T-helper 17 cell (primary cell): ENCODE results near the gene MYO5B. TPM values are rescaled to one million over a fixed set of nuclear protein-coding genes. Genes with fewer than 3 reads are reported as not detected.

Experiments
- ATAC-seq: fragments of 150-1000 bp; cut with Tn5 transposase; 2 replicates; pipeline ENCODE4 v1.10.0; 2021; ENCODE audit warnings: mild to moderate bottlenecking, moderate library complexity
- DNase-seq, 3 donors: peaks; one replicate each; pipeline versions ENCODE4 v3.0.0 to v3.0.0-alpha.2; 2020 to 2021
- H3K9me3 ChIP-seq: one replicate; pipeline ENCODE4 v1.7.0; 2013; ENCODE audit warnings: low read length, mild to moderate bottlenecking; ENCODE audit not compliant: control insufficient read depth, poor library complexity, severe bottlenecking
- H3K27ac Mint-ChIP-seq: one replicate; pipeline ENCODE4 v1.8.0; 2022; ENCODE audit warnings: mild to moderate bottlenecking, moderate library complexity, mixed read lengths
- H3K27me3 Mint-ChIP-seq: one replicate; pipeline ENCODE4 v1.8.0; 2022; ENCODE audit warnings: mixed read lengths
- H3K36me3 Mint-ChIP-seq: one replicate; pipeline ENCODE4 v1.8.0; 2022; ENCODE audit warnings: low read depth, mixed read lengths
- H3K4me1 Mint-ChIP-seq: one replicate; pipeline ENCODE4 v1.8.0; 2022; ENCODE audit warnings: mild to moderate bottlenecking, mixed read lengths
- H3K4me3 Mint-ChIP-seq: one replicate; pipeline ENCODE4 v1.8.0; 2022; ENCODE audit warnings: mild to moderate bottlenecking, moderate library complexity, mixed read lengths
- total RNA-seq, 4 donors: library from RNA in 2 of 4; stranded (reverse) in 2 of 4; gene quantifications; one replicate each; pipeline ENCODE4 v1.2.3 and lab custom pipeline; 2022 to 2026

MYO5B gene
- total RNA-seq, 2 donors from 2014 or later, result 0.12 TPM; not detected in 1

DNA sequence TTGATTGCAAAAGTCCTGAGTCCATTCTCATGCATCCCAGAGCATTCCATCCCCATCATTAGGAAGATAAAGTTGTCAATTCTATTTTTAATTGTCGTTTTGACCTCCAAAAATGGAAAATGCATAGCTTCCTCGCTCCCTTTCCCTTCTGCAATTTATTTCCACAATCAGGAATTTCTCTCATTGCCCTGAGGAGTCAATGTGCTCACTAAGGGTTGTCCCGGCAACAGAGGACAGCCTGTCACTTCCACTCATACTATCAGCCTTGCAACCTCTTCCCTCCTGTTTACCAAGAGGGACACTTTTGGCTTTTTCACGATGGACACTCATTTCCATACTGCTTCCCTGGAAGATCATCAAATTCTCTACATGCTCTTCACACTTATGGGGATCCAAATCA is 164.8 kb downstream of the MYO5B start:
- no peak for DNase-seq
- Mint-ChIP-seq H3K36me3 (peaks cover 3% of the 10 kb centered on the region), H3K27me3 (peaks cover 68% of the 10 kb centered on the region), H3K27ac (no peak overlapping the region), H3K4me1 (no peaks in the 10 kb centered on the region), H3K4me3 (no peak overlapping the region)
- no peak for ATAC-seq
- no peaks in the 10 kb centered on the region for H3K9me3 ChIP-seq

DNA sequence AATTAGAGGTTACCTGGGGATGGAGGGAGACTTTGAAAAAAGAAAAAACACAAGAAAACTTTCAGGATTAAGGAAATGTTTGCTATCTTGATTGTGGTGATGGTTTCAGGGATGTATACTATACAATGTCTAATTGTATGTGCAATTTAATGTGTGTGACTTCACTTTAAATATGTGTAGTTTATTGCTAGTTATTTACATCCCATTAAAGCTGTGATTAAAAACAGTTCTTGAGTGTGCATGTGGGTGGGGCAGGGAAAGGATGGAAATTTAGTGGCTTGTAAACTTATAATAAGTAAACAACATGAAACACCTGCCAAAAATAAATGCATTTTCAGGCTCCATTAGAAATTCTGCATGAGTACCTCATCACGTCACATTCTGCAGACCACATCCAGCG is 167.0 kb downstream of the MYO5B start:
- Mint-ChIP-seq H3K4me3 (no peak overlapping the region), H3K27ac (no peak overlapping the region), H3K36me3 (peaks cover 2% of the 10 kb centered on the region), H3K27me3 (peaks cover 59% of the 10 kb centered on the region), H3K4me1 (no peaks in the 10 kb centered on the region)
- ATAC-seq, result no peak
- no peak for DNase-seq
- H3K9me3 ChIP-seq, result no peaks in the 10 kb centered on the region

DNA sequence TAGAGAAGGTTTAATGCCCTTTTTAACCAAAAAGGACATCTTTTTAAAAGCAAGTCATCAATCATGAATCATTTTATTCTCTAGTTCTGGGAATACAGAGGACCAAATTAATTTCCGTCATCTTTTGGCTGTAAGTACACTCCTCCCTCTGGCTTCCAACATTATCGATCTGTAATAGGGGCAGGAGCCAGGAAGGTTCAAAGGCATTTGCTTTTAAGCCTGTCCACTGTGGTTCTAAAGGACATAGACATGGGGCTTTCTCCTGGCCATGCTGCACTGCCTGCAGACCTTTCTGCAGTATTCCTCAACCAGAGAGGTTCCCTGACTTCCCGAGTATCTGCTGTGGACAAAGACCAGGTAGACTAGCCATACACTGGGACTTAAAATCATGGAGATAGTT is 170.5 kb downstream of the MYO5B start:
- Mint-ChIP-seq H3K4me1 (no peaks in the 10 kb centered on the region), H3K27ac (no peak overlapping the region), H3K36me3 (peaks cover 2% of the 10 kb centered on the region), H3K4me3 (no peak overlapping the region), H3K27me3 (peaks cover 73% of the 10 kb centered on the region)
- H3K9me3 ChIP-seq, result no peaks in the 10 kb centered on the region
- no peak for ATAC-seq
- DNase-seq, result no peak

DNA sequence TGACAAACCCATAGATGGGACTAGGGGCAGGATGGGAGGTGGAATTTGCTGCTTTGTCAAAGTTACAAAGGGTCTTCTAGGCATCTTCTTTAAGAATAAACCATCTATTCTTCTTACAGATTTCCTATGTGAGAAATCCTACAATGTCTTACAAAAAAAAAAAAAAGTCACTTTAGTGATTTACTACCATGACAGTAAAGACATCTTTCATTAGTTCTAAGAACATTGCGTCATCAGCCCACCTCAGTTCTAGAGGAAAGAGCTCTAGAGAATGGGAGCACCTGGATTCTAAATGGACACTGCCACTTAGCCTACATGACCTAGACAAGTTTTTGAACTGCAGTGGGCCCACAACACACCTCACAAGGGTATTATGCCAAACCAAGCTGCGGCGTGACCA is 172.0 kb downstream of the MYO5B start:
- no peak for DNase-seq
- no peaks in the 10 kb centered on the region for H3K4me1 Mint-ChIP-seq
- H3K27ac Mint-ChIP-seq, result no peak overlapping the region
- H3K9me3 ChIP-seq, result no peaks in the 10 kb centered on the region
- peaks cover 75% of the 10 kb centered on the region for H3K27me3 Mint-ChIP-seq
- no peak overlapping the region for H3K4me3 Mint-ChIP-seq
- no peak for ATAC-seq
- H3K36me3 Mint-ChIP-seq, result peaks cover 2% of the 10 kb centered on the region

DNA sequence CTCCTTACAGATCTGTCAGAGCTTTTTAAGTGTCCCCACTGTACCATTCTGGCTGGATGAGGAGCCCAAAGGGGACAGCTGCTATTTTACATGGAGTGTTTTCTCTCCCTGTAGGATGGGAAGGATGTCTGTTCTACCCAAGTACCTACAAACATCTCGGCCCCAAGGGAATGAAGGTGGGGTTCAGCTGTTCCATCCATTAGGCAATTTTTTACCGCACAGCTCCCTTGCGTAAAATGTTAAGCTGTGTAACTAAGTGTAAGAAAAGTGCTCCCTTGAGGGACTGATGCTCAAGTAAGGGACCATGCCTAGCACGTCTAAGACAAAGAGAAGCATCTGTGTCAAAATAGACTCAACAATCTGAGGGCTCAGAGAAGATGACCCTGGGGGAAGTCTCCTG is 180.3 kb downstream of the MYO5B start:
- Mint-ChIP-seq H3K4me3 (no peak overlapping the region), H3K27me3 (peaks cover 46% of the 10 kb centered on the region), H3K4me1 (peaks cover 3% of the 10 kb centered on the region), H3K27ac (no peak overlapping the region), H3K36me3 (no peaks in the 10 kb centered on the region)
- no peak for ATAC-seq
- no peaks in the 10 kb centered on the region for H3K9me3 ChIP-seq
- DNase-seq, result no peak

DNA sequence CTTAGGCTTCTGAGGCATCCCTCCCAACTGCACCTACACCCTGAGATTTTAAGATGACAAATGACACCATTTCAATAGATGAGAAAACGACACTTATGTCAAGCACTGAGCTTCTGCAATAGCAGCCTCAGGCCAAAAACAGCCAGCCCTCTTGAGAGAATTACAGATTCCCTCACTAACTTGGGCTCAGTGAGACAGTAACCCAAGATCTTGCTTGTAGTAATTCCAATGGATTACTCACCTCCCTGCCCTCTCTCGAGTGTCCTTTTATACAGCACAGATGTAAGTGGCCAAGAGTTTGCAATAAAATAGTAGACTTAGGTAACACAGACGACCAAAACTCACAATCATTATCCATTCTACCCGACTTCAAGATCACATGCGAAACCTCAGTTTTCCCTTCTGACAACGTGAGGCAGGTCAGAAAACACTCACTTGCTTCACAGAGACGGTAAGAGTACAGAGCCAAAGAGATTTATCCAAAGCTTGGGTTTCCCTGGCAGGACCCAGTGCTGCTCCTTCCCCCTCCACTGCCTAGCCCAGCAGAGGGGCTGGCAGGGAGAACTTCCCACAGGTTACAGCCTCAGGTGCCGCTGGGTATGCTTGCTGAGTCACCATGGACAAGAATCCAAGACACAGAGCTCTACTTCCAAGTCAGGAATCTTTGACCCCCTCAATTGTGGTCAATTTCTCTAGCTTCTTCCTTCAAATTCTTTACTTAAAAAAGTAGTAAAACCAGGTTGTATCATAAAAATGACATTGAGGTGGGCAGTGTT is 181.4 kb downstream of the MYO5B start:
- ATAC-seq (no peak), DNase-seq (no peak)
- H3K9me3 ChIP-seq, result no peaks in the 10 kb centered on the region
- H3K27me3 Mint-ChIP-seq, result peaks cover 36% of the 10 kb centered on the region
- no peak overlapping the region for H3K4me3 Mint-ChIP-seq
- peaks cover 4% of the 10 kb centered on the region for H3K4me1 Mint-ChIP-seq
- H3K36me3 Mint-ChIP-seq, result no peaks in the 10 kb centered on the region
- no peak overlapping the region for H3K27ac Mint-ChIP-seq

DNA sequence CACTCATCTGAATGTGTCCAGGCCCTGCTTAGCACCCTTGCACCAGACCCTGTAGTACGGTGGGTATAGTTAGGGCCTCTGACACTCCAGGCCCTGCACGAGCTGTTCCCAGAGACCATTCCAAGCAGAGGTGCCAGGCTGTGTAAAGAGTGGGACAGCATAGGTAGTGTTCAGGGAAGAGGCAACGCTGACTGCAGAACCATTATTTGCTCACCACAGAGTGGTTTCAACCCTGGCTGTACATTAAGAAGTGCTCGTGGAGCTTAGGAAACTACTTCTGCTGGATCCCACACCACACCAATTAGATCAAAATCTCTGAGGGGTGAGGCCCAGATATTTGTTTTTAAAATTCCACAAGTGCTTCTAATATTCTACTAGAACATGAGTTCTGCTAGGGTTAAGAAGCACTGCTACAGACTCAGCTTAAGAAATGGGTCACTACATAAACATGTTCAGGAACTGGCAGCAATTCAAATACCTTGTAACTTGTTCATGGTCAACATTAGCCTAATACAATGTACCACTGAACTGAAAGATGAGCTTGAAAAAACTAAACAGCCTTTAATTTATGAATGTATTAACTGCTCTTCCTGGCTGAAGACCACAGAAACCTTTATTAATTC is 183.0 kb downstream of the MYO5B start:
- H3K4me1 Mint-ChIP-seq, result peaks cover 4% of the 10 kb centered on the region
- no peak overlapping the region for H3K27ac Mint-ChIP-seq
- H3K36me3 Mint-ChIP-seq, result no peaks in the 10 kb centered on the region
- no peak overlapping the region for H3K4me3 Mint-ChIP-seq
- H3K9me3 ChIP-seq, result no peaks in the 10 kb centered on the region
- ATAC-seq (no peak), DNase-seq (no peak)
- peaks cover 30% of the 10 kb centered on the region for H3K27me3 Mint-ChIP-seq

DNA sequence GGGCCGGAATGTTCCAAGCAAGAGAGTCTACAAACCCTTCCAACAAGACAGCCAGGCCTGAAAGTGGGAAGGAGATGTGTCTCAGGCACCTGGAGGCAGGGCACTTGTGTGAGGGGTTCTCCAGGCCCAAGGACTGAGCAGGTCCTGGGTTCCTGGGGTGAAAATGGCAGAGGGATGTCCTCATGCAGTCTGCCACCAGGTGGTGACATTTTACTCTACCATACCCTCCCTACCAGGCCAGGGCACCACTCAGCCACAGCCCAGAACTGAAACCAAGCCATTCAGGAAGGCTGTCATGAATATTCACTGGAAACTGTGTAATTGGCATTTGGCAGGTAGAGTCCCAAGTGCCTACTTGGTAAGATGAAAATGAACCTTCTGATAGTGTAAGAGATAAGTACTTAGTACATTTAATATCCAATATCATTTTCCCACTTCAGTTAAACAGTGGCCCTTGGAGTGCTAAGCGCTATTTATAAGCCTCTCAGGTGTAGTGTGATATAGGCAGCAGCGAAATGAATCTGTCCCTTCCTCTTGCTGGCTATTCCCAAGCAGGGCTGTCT is 185.1 kb downstream of the MYO5B start:
- ATAC-seq (peak; percentile 77), DNase-seq (peak in 2 of 3 donors; percentile 5 to 9)
- H3K27me3 Mint-ChIP-seq, result peaks cover 27% of the 10 kb centered on the region
- H3K9me3 ChIP-seq, result no peaks in the 10 kb centered on the region
- no peaks in the 10 kb centered on the region for H3K36me3 Mint-ChIP-seq
- H3K27ac Mint-ChIP-seq, result no peak overlapping the region
- H3K4me1 Mint-ChIP-seq, result peaks cover 4% of the 10 kb centered on the region
- H3K4me3 Mint-ChIP-seq, result no peak overlapping the region

DNA sequence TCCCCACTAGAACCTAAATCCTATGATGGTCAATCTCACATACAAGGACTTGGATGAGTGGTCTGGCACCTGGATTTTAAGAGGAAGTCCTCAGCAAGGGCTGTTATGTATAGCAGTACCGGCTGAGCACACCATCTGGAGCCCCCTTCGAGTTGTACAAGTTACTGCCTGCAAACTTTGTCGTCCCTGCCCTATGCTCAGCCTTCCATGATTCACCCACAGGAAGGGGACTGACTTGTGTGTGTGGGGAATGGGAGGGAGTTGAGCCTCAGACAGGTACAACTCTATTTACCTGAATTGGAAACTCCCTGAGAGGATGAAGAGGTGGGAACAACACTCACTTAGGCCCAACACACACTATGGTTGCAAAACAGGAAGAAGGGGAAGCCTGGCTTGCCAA is 186.6 kb downstream of the MYO5B start:
- DNase-seq (no peak), ATAC-seq (no peak)
- no peak overlapping the region for H3K4me3 Mint-ChIP-seq
- H3K4me1 Mint-ChIP-seq, result peaks cover 4% of the 10 kb centered on the region
- peaks cover 35% of the 10 kb centered on the region for H3K27me3 Mint-ChIP-seq
- no peak overlapping the region for H3K27ac Mint-ChIP-seq
- H3K9me3 ChIP-seq, result no peaks in the 10 kb centered on the region
- no peaks in the 10 kb centered on the region for H3K36me3 Mint-ChIP-seq

DNA sequence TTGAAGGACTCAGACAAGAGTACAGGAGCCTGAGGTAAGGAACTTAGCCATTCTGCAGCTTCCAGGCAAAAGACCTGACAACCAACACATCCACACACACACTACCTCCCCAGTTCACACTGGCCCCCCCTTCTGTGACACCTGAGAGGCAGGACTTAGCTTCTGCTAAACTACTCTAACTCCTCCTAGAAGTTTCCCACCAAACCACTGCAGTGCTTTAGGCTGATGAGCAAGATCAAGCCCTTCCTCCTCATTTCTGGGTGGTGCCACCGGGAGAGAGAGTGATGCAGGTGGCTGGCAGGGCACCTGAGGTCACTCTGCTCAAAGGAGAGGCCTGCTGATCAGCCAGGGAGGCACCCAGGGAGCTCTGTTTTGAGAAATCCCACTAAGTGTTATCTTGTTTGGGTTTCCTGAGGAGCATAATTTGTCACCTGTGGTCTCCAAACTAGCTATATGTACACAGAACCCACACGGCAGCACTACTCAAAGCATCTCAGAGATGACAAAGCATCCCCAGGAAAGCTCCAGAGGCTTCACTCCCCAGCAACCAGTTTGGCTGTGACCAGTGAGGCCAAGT is 188.4 kb downstream of the MYO5B start:
- no peak overlapping the region for H3K27ac Mint-ChIP-seq
- peaks cover 4% of the 10 kb centered on the region for H3K4me1 Mint-ChIP-seq
- ATAC-seq (no peak), DNase-seq (no peak)
- H3K27me3 Mint-ChIP-seq, result peaks cover 37% of the 10 kb centered on the region
- H3K36me3 Mint-ChIP-seq, result peaks cover 3% of the 10 kb centered on the region
- H3K9me3 ChIP-seq, result no peaks in the 10 kb centered on the region
- no peak overlapping the region for H3K4me3 Mint-ChIP-seq

DNA sequence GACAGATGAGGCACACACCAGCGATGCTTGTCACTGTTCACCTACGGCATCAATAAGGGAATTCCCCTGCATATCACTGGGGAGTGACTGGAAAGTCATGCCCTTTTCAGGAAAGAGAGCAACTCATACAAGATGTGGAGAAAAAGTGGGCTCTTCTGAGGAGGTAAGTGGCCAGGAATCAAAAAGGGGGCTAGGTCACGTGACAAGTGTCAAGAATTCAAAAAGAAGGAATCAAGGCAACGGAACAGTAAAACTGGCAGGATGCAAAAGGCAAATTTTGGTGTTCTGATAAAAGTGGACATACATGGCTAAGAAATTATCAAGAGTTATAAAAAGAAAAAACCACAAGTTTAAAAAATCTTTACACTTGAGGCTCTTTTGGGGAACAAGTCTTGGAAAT is 190.9 kb downstream of the MYO5B start:
- no peak overlapping the region for H3K27ac Mint-ChIP-seq
- ATAC-seq, result no peak
- H3K9me3 ChIP-seq, result no peaks in the 10 kb centered on the region
- H3K27me3 Mint-ChIP-seq, result peaks cover 43% of the 10 kb centered on the region
- no peaks in the 10 kb centered on the region for H3K4me1 Mint-ChIP-seq
- H3K36me3 Mint-ChIP-seq, result peaks cover 3% of the 10 kb centered on the region
- H3K4me3 Mint-ChIP-seq, result no peak overlapping the region
- no peak for DNase-seq

DNA sequence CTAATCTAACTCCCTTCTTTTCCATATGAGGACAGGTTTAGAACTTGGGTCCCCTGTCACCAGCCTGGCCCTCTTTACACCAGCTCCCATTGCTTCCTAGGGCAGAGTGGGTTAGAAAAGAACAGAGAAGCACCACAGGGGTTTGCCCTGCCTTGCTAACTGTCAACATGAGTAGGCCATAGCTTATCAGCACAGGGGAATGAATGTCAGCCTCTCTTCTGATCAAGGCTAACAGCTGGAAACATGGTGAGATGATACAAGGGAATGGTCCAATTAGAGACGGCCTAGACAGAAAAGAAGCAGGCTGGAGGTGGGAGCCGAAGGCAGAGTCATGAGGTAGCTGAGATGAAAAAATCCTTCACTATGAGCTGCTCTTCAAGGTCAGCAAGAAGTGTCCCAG is 192.2 kb downstream of the MYO5B start:
- Mint-ChIP-seq H3K4me3 (no peak overlapping the region), H3K4me1 (no peaks in the 10 kb centered on the region), H3K27ac (no peak overlapping the region), H3K27me3 (peaks cover 49% of the 10 kb centered on the region), H3K36me3 (peaks cover 3% of the 10 kb centered on the region)
- ATAC-seq, result no peak
- no peaks in the 10 kb centered on the region for H3K9me3 ChIP-seq
- DNase-seq, result no peak

DNA sequence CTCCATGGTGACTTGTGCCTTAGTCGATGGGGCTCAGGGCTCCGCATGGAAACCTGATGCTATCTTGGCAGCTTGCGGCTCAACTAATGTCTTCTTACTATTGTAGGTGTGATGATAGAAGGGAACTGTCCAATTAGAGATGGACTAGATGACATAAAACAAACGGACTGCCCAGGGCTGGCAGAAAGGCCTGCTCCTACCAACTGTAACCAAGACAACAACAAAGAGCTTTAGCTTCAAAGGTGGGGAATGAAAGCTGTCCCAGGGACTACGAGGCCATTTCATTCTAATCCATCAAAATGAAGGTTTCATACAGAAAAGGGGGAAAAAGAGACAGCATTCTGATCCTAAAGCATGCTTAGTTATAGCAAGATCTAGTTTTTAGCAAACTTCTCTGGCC is 194.7 kb downstream of the MYO5B start:
- Mint-ChIP-seq H3K27me3 (peaks cover 55% of the 10 kb centered on the region), H3K4me3 (no peak overlapping the region), H3K4me1 (no peaks in the 10 kb centered on the region)

More for the DNA sequence above, 194.7 kb downstream of the MYO5B start:
- DNase-seq (no peak), ATAC-seq (no peak)
- no peaks in the 10 kb centered on the region for H3K9me3 ChIP-seq
- H3K36me3 Mint-ChIP-seq, result peaks cover 3% of the 10 kb centered on the region
- no peak overlapping the region for H3K27ac Mint-ChIP-seq
